Measurements from ENCODE around the gene SAMD1.

Gene SAMD1

DNA sequence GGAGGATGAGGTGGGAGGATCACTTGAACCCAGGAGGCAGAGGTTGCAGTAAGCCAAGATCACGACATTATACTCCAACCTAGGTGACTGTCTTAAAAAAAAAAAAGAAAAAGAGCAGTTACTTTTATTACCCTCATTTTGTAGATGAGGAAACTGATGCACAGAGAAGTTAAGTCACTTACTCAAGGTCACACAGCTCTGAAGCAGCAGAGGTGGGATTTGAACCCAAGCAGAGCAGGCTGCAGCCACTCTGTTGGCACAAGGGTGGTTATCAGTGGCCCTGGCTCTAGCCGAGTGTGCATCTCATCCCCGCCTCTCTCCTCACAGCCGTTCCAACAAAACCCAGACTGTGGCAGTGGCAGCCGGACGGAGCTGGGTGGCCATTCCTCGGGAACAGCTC lies 51.4 kb downstream of the SAMD1 start:
- DNase-seq (ENCODE audit: low read depth in 2 of 3, low spot score in 2 of 3): no peak
